GM19099 (cell line): ENCODE measurements around the gene MACROD2.

ENCODE experiments used
- POLR2A ChIP-seq: IDR thresholded peaks from 3 replicates; pipeline ENCODE4 v1.6.1; 2011; ENCODE audit warnings: low read depth; ENCODE audit not compliant: insufficient read length; ENCODE audit errors: extremely low read depth

MACROD2 gene

DNA sequence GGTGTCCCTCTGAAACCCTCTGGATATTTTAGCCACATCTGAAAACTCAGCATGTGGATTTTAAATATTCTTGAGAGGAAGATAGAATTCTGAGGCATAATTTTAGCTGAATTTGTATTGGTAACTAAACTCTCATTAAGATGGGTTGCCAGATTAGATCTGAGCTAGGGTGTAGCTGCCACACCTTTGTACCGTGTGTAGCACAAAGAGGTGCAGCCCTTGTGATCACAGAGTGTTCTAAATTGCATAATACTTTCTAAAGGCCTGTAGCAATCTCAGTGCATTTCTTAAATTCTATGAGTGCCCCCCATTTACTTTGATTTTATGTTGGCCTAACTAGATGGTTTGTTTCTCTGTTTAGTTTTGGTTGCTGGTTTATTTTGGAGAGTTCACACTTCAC, 289.1 kb downstream of the MACROD2 start:
- no peak for TF ChIP-seq POLR2A

DNA sequence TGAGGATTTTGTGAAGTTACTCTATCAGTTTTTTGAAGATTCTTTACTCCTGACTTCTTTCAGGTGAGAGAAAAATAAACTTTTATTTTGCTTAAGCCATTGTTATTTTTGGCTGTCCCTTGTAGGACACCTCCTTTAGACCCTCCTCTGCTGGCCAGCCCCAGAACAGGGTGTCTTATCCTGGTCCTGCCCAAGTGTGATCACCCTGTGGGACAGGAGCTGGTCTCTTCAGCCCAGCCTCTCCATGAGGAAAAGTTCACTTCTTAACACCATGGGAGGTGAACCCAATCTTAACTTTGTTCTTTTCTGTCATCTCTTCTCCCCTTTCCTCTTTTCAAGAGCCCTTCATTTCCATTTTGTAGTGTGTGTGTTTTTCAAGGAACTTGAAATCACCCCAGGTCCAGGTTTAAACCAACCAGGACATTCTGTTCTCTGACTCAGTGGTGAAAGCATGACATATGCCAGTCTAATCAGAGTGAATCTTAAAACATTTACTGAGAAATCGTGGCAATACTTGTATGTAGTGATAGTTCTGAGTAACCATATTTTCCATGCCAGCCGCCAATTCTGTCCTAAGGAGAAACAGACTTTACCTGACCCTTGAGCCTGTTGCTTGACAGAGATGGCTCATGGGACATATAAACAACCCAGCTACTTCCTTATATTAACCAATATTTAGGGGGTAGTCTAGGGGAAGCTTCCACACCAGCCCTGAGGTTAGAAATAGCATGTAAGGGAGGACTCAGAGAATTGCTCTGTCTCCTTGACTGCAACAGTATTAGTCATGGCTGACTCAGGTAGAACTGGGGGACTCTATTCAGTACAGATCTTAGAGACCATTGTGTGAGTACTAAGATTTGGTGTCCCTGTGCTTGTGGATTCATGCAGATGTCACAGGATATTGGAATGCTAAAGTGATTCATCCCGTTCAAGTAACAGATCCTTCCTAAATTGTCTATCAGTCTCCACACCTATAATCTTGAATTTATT, 293.3 kb downstream of the MACROD2 start:
- no peak for TF ChIP-seq POLR2A

DNA sequence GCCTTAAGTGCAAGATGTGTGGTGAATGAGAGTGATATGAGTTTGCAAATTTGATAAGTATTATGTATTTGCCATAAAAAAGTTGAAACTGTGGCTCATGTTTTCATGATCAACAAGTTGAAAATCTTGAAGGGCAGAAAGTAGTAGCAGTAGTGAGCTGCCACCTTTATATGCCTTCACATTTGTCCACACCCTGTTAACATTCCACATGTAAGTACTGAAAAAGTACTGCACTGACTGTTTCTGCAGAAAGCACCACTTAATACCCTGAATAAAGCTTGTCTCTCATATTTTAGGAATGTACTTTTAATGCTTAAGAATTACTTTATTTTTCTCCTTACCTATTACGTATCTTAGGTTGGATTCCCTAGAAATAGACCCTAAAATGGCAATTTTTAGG, 296.2 kb downstream of the MACROD2 start:
- no peak for TF ChIP-seq POLR2A

DNA sequence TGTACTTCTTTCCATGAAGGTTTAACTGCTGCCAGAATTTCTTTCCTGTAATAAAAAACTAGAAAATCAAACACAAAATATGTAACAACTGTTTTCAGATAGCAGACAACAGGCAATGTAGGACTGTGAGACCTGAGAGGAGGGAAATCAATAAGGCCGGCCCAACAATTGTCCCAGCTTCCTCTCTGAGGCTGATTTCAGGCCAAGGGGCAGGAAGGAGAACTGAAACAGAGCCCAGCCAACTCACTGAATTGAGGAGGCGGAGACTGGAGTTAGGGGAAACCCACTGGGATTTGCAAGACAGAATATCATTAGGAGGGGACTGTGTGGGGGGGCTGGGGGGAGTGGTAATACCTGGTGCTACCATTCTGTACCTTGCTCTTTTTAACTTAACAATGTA, 299.9 kb downstream of the MACROD2 start:
- TF ChIP-seq POLR2A, result no peak

DNA sequence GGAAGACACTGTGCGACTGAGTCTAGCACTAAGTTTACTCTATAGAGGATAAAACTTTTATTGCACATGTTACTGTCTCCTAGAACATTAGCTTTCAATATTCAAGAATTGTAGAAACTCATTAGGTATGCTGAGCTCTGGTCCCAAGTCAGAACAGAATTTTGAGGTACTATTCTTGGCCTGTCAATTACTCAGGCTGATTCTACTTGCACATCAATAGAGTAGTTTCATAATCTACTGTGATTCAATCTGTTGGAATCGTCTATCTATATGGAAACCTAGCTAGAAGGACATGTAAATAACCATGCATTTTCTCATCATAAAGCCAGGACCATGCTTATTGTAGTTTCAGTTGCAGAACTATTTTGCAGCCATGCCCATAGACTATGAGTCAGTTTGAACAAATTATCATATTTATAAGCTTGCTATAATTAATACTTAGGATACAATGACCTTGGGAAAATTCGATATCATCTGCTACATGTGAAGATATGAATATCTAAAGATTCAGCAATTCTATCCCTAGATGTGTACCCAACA, 300.5 kb downstream of the MACROD2 start:
- TF ChIP-seq POLR2A, result no peak

DNA sequence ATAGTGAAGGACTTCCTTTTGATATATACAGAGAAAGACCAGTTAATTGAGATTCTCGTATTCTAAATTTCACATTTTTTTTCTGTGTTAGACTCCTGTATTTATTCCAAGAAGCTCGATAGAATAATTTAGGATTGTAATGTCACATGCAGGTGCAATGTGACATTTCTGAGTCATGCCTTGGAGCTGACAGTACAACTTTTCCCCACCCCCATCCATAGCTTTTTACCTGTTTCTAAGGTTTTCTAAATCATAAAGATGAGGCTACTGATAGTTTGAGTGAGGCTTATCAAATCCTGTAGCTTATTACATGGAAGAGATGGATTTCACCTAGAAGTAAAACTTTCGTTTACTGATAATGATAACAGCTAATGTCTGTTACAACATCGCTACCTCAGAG, 304.5 kb downstream of the MACROD2 start:
- no peak for TF ChIP-seq POLR2A

DNA sequence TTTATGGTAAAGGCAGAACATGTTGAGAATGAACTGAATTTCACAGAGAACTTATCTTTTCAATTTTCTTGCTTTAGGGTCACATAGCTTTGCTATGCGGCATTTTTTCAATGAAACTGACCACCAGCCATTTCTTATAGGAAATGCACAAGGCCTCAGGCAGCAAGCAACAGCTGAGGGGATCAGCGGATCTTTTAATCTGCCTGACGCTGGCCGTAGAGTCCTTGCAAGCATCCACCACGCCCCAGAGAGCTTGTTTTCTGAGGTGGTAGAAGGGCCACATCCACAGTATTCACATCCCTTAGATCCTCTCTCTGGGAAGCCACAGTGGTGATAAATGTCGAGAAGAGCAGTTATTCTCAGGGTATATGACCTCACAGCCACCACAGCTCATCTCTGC, 307.8 kb downstream of the MACROD2 start:
- TF ChIP-seq POLR2A, result no peak

DNA sequence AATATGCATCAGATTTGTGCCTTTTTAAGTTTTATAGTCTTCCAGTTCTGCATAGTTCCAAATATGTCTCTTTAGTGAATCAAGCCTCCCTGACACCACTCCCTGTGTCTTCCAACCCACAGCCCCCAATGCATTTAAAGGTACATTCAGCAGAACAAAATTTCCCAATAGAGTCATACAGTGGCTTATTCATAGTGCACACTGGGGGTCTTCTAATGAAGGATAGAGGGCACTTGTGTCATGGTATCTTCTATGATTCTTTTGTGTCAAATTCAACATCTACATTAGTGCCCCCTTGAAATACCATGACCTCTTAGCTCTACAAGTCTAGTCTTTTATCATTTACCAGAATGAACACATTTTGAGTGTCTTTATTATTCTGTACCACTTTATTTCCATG, 308.3 kb downstream of the MACROD2 start:
- TF ChIP-seq POLR2A, result no peak

- no peak for TF ChIP-seq POLR2A
Measured at GRCh38 chr20:14304472-14304871, 309.2 kb downstream of the MACROD2 start.

DNA sequence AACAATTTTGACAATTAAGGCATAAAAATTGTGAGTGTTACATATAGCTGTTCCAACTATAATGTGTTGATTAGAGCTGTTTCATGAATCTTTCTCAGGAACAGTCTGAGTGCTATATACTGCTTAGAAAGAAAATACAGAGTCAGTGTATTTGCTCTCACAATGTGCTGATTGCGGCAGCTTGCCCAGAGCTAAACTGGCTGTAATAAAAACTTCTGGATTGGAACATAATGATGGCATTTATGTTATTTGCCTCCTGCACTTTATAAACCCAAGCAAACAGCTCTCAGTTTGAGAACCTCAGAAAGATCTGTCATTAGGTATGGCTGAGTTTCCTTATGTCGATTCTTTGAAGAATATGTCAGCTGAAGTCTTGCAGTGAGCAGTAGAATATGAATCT, 312.6 kb downstream of the MACROD2 start:
- no peak for TF ChIP-seq POLR2A

GRCh38 chr20:14310977-14311627, 315.8 kb downstream of the MACROD2 start:
- TF ChIP-seq POLR2A, result no peak

GRCh38 chr20:14312001-14312400, 316.7 kb downstream of the MACROD2 start:
- TF ChIP-seq POLR2A, result no peak

DNA sequence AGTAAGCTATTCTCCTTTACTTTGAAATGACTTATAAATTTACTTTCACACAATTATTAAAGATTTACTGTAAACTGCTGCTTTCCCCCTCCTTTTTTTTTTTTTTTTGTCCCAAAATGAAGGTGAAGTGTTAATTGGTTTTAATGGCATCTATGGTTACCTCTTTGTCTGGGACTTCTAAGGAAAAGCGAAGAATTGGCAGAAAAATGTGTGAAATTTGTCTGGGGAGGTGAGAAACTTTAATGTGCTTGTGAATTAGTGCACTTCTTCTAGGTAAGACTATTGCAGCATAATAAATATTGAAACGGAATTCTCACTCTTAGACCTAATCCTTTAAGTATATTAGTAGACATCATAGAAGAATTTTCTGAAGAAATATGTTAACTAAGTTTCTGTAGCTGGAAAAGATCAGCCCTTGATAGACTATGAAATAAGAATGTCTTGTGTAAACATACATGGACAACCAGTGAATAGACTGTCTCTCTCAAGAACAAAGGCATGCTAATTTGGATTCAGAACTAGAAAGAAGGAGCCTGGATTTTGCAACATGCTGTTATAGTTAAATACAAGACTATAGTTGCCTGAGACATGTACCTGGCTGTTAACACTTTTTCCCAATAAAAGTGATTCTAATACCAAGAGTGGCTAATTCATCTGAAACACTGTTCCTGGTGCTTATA, 318.2 kb downstream of the MACROD2 start:
- TF ChIP-seq POLR2A, result no peak

GRCh38 chr20:14319704-14320103, 324.4 kb downstream of the MACROD2 start:
- no peak for TF ChIP-seq POLR2A

GRCh38 chr20:14331646-14332045, 336.3 kb downstream of the MACROD2 start:
- TF ChIP-seq POLR2A, result no peak
